ENCODE data around the gene NR3C2.

The NR3C2 gene

GRCh38 chr4:148345509-148345908, 96.7 kb downstream of the NR3C2 start:
- no peak overlapping the region for H3K4me3 ChIP-seq (ENCODE audit: low read depth, low read length, poor library complexity, severe bottlenecking)
- no peak for TF ChIP-seq CTCF (IDR thresholded peaks at IDR 0.05; ENCODE audit: low read length)
- TF ChIP-seq EZH2 (IDR thresholded peaks at IDR 0.05; ENCODE audit: borderline replicate concordance, low read length), result no peak

GRCh38 chr4:148344941-148345340, 97.3 kb downstream of the NR3C2 start:
- Histone ChIP-seq H3K4me2 (ENCODE audit: low read length) (no peak overlapping the region), H2AFZ (ENCODE audit: low read length) (no peak overlapping the region), H3F3A (ENCODE audit: insufficient read depth, low read length) (no peaks in the 10 kb centered on the region), H3K9me2 (ENCODE audit: low read depth, low read length) (no peaks in the 10 kb centered on the region), H4K20me1 (ENCODE audit: insufficient read depth, low read length) (no peaks in the 10 kb centered on the region), H3K27ac (ENCODE audit: low read depth, low read length, poor library complexity, severe bottlenecking) (no peak overlapping the region), H3K4me3 (ENCODE audit: low read depth, low read length, poor library complexity, severe bottlenecking) (no peak overlapping the region), H3K79me2 (ENCODE audit: insufficient read depth, low read length) (0 out of 2 replicates have a peak, but pooled peaks cover 4% of the 10 kb centered on the region), H3K27me3 (ENCODE audit: insufficient read depth, low read length) (no peaks in the 10 kb centered on the region), H3K9me3 (ENCODE audit: low read length) (no peaks in the 10 kb centered on the region), H3K36me3 (ENCODE audit: insufficient read depth, low read length) (no peaks in the 10 kb centered on the region), H3K4me1 (ENCODE audit: insufficient read depth, low read length, severe bottlenecking) (peaks cover 30% of the 10 kb centered on the region), H3K9ac (ENCODE audit: low read length) (no peak overlapping the region)
- TF ChIP-seq EZH2 (IDR thresholded peaks at IDR 0.05; ENCODE audit: borderline replicate concordance, low read length) (no peak), CTCF (IDR thresholded peaks at IDR 0.05; ENCODE audit: low read length) (no peak)

More at GRCh38 chr4:148345509-148345908, 96.7 kb downstream of the NR3C2 start:
- Histone ChIP-seq H4K20me1 (ENCODE audit: insufficient read depth, low read length) (no peaks in the 10 kb centered on the region), H3K9me2 (ENCODE audit: low read depth, low read length) (no peaks in the 10 kb centered on the region), H3K4me2 (ENCODE audit: low read length) (no peak overlapping the region), H3F3A (ENCODE audit: insufficient read depth, low read length) (no peaks in the 10 kb centered on the region), H3K36me3 (ENCODE audit: insufficient read depth, low read length) (no peaks in the 10 kb centered on the region), H3K9me3 (ENCODE audit: low read length) (no peaks in the 10 kb centered on the region), H2AFZ (ENCODE audit: low read length) (no peak overlapping the region), H3K9ac (ENCODE audit: low read length) (no peak overlapping the region), H3K79me2 (ENCODE audit: insufficient read depth, low read length) (0 out of 2 replicates have a peak, but pooled peaks cover 4% of the 10 kb centered on the region), H3K4me1 (ENCODE audit: insufficient read depth, low read length, severe bottlenecking) (peaks cover 32% of the 10 kb centered on the region), H3K27me3 (ENCODE audit: insufficient read depth, low read length) (no peaks in the 10 kb centered on the region), H3K27ac (ENCODE audit: low read depth, low read length, poor library complexity, severe bottlenecking) (no peak overlapping the region)

- H3K79me2 ChIP-seq (ENCODE audit: insufficient read depth, low read length), result 0 out of 2 replicates have a peak, but pooled peaks cover 4% of the 10 kb centered on the region
- no peaks in the 10 kb centered on the region for H3K36me3 ChIP-seq (ENCODE audit: insufficient read depth, low read length)
- no peak overlapping the region for H3K27ac ChIP-seq (ENCODE audit: low read depth, low read length, poor library complexity, severe bottlenecking)
- peaks cover 24% of the 10 kb centered on the region for H3K4me1 ChIP-seq (ENCODE audit: insufficient read depth, low read length, severe bottlenecking)
- no peaks in the 10 kb centered on the region for H3K9me2 ChIP-seq (ENCODE audit: low read depth, low read length)
- H3K9ac ChIP-seq (ENCODE audit: low read length), result no peak overlapping the region
- no peak overlapping the region for H3K4me2 ChIP-seq (ENCODE audit: low read length)
- no peaks in the 10 kb centered on the region for H3K27me3 ChIP-seq (ENCODE audit: insufficient read depth, low read length)
- no peaks in the 10 kb centered on the region for H3F3A ChIP-seq (ENCODE audit: insufficient read depth, low read length)
- H3K4me3 ChIP-seq (ENCODE audit: low read depth, low read length, poor library complexity, severe bottlenecking), result no peak overlapping the region
- no peak for TF ChIP-seq CTCF (IDR thresholded peaks at IDR 0.05; ENCODE audit: low read length)
- TF ChIP-seq EZH2 (IDR thresholded peaks at IDR 0.05; ENCODE audit: borderline replicate concordance, low read length), result no peak
- no peak overlapping the region for H2AFZ ChIP-seq (ENCODE audit: low read length)
- H4K20me1 ChIP-seq (ENCODE audit: insufficient read depth, low read length), result no peaks in the 10 kb centered on the region
- H3K9me3 ChIP-seq (ENCODE audit: low read length), result no peaks in the 10 kb centered on the region
Observed at GRCh38 chr4:148344352-148344751, 97.9 kb downstream of the NR3C2 start.

Measured in OCI-LY1 (cell line).